Measurements from ENCODE around the gene SLC8A1. TPM values are rescaled to one million over a fixed set of nuclear protein-coding genes. Genes with fewer than 3 reads are reported as not detected.

SLC8A1 gene
- total RNA-seq, 1 experiment from 2014 or later, result 1.6 TPM

DNA sequence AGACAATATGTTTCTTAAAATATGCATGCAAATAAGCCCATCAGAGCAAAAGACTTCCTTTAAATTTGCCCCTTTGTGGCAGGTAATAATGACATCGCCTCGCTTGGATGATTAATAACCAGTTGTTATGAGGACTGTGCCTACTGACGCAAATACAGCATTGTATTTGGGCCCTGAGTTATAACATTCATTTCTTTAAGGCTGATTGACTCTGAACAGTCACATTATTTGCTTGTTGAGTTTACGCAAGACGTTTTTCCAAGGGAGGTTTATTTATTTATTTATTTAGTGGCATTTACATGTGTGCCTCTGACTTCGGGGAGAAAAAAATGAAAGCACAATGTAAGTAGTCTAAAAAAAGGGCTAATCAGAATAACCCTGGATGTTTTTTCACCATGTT lies 88.3 kb downstream of the SLC8A1 start:
- no peak overlapping the region for H3K27ac Mint-ChIP-seq (ENCODE audit: low read depth, unreplicated experiment)
- BruUV-seq (replicated peaks), result no TSS peak
- TF ChIP-seq, protein P1, sequence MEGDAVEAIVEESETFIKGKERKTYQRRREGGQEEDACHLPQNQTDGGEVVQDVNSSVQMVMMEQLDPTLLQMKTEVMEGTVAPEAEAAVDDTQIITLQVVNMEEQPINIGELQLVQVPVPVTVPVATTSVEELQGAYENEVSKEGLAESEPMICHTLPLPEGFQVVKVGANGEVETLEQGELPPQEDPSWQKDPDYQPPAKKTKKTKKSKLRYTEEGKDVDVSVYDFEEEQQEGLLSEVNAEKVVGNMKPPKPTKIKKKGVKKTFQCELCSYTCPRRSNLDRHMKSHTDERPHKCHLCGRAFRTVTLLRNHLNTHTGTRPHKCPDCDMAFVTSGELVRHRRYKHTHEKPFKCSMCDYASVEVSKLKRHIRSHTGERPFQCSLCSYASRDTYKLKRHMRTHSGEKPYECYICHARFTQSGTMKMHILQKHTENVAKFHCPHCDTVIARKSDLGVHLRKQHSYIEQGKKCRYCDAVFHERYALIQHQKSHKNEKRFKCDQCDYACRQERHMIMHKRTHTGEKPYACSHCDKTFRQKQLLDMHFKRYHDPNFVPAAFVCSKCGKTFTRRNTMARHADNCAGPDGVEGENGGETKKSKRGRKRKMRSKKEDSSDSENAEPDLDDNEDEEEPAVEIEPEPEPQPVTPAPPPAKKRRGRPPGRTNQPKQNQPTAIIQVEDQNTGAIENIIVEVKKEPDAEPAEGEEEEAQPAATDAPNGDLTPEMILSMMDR (IDR thresholded peaks at IDR 0.05; ENCODE audit: unreplicated experiment), result no peak
- intact Hi-C loops (cut with micrococcal nuclease), result no loop called here
- DNase-seq (ENCODE audit: unreplicated experiment), result peak; percentile 23
- ChIA-PET POLR2A (interaction anchor here (0.6 to 1.1 kb wide), 5 partner anchors 10 to 234 kb away, joined by 3 to 4 read pairs (median 3); no protein-coding TSS in a partner anchor), CTCF (interaction anchor here (0.7 to 1.5 kb wide), 3 partner anchors 133 to 192 kb away, joined by 3 to 4 read pairs (median 4); no protein-coding TSS in a partner anchor)
- no peaks in the 10 kb centered on the region for H3K27me3 Mint-ChIP-seq (ENCODE audit: insufficient read depth, unreplicated experiment)
- H3K4me1 Mint-ChIP-seq (ENCODE audit: insufficient read depth, unreplicated experiment), result peaks cover 22% of the 10 kb centered on the region
- no peaks in the 10 kb centered on the region for H3K36me3 Mint-ChIP-seq (ENCODE audit: insufficient read depth, unreplicated experiment)
- no peak overlapping the region for H3K4me3 Mint-ChIP-seq (ENCODE audit: unreplicated experiment)
- H3K9me3 Mint-ChIP-seq (ENCODE audit: unreplicated experiment), result no peaks in the 10 kb centered on the region

- Mint-ChIP-seq H3K4me1 (ENCODE audit: insufficient read depth, unreplicated experiment) (peaks cover 24% of the 10 kb centered on the region), H3K9me3 (ENCODE audit: unreplicated experiment) (no peaks in the 10 kb centered on the region), H3K27me3 (ENCODE audit: insufficient read depth, unreplicated experiment) (no peaks in the 10 kb centered on the region), H3K27ac (ENCODE audit: low read depth, unreplicated experiment) (no peak overlapping the region), H3K4me3 (ENCODE audit: unreplicated experiment) (no peak overlapping the region), H3K36me3 (ENCODE audit: insufficient read depth, unreplicated experiment) (no peaks in the 10 kb centered on the region)
- ChIA-PET CTCF (interaction anchor here (1.2 kb wide), 1 partner anchor 133 kb away, joined by 3 read pairs; no protein-coding TSS in a partner anchor), POLR2A (interaction anchor here (0.6 to 1.1 kb wide), 4 partner anchors 13 to 234 kb away, joined by 3 to 4 read pairs (median 3); no protein-coding TSS in a partner anchor)
- TF ChIP-seq, protein P1 (IDR thresholded peaks at IDR 0.05; ENCODE audit: unreplicated experiment), result no peak
- BruUV-seq (replicated peaks), result no TSS peak
- intact Hi-C loops (cut with micrococcal nuclease), result no loop called here
- no peak for DNase-seq (ENCODE audit: unreplicated experiment)
Observed at GRCh38 chr2:40363231-40363630, 88.7 kb downstream of the SLC8A1 start.

DNA sequence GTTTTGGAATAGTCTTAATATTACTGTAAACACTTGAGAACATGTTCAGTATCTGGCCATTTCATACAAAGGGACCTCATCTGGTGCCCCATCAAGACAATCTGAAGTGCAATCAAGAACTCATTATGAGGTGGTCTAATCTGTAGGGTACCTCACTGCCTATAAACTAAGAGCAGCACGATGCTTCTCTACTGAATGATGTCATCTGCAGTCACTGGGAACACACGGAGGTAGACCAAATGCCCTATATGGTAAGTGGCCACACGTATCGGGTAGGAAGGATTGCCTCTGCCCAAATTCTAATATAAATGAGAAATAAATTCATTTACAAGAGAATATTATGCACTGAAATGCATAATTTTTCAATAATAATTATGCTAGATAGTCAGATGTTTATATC lies 90.4 kb downstream of the SLC8A1 start:
- Mint-ChIP-seq H3K27ac (ENCODE audit: low read depth, unreplicated experiment) (no peak overlapping the region), H3K27me3 (ENCODE audit: insufficient read depth, unreplicated experiment) (no peaks in the 10 kb centered on the region), H3K9me3 (ENCODE audit: unreplicated experiment) (no peaks in the 10 kb centered on the region), H3K4me1 (ENCODE audit: insufficient read depth, unreplicated experiment) (peaks cover 16% of the 10 kb centered on the region), H3K36me3 (ENCODE audit: insufficient read depth, unreplicated experiment) (no peaks in the 10 kb centered on the region), H3K4me3 (ENCODE audit: unreplicated experiment) (no peak overlapping the region)
- DNase-seq (ENCODE audit: unreplicated experiment), result no peak
- ChIA-PET CTCF (interaction anchor here (0.7 kb wide), 1 partner anchor 365 kb away, joined by 3 read pairs; no protein-coding TSS in a partner anchor), POLR2A (no interaction called here)
- TF ChIP-seq, protein P1 (IDR thresholded peaks at IDR 0.05; ENCODE audit: unreplicated experiment), result no peak
- BruUV-seq (replicated peaks), result no TSS peak
- intact Hi-C loops (cut with micrococcal nuclease), result no loop called here

DNA sequence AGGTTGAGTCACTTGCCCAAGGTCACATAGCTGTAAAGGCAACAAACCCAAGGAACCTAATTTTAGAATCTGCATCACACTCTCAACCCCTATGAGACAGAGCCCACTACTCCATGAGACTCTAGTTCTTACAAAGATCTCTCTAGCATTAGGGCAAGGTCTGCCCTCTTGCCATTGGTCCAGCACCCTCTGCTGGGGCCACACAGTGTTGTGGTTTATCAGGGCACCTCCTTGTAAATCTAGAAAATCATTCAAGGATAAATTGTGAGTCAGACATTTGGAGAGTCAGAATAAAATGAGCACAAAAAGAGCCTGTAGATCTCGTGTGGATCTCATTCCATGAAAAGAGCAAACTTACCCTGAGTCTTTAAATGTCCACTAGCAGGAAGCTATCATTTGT lies 91.2 kb downstream of the SLC8A1 start:
- no TSS peak for BruUV-seq (replicated peaks)
- Mint-ChIP-seq H3K4me3 (ENCODE audit: unreplicated experiment) (no peak overlapping the region), H3K9me3 (ENCODE audit: unreplicated experiment) (no peaks in the 10 kb centered on the region), H3K4me1 (ENCODE audit: insufficient read depth, unreplicated experiment) (peaks cover 16% of the 10 kb centered on the region), H3K36me3 (ENCODE audit: insufficient read depth, unreplicated experiment) (no peaks in the 10 kb centered on the region), H3K27me3 (ENCODE audit: insufficient read depth, unreplicated experiment) (no peaks in the 10 kb centered on the region), H3K27ac (ENCODE audit: low read depth, unreplicated experiment) (no peak overlapping the region)
- POLR2A ChIA-PET, result no interaction called here
- no peak for DNase-seq (ENCODE audit: unreplicated experiment)
- intact Hi-C loops (cut with micrococcal nuclease), result no loop called here
- CTCF ChIA-PET, result interaction anchor here (0.6 kb wide), 1 partner anchor 114 kb away, joined by 3 read pairs; no protein-coding TSS in a partner anchor
- TF ChIP-seq, protein P1 (IDR thresholded peaks at IDR 0.05; ENCODE audit: unreplicated experiment), result no peak
